GM11168 (cell line): Measurements from ENCODE around the gene ATRNL1.
"Not testable (repeated sequence)": the region's sequence is repeated elsewhere in the genome, so short reads cannot be mapped to it uniquely, and the experiment has no call there.

Experiments
- in situ Hi-C: fragments of 300-500 bp; cut with MboI; formaldehyde crosslinking; loops from one replicate; pipeline ENCODE4 v1.12.0; 2022; ENCODE audit warnings: low sequenced_read_pairs; ENCODE audit not compliant: unreplicated experiment

Gene ATRNL1

GRCh38 chr10:115398026-115398425, 304.9 kb downstream of the ATRNL1 start:
- in situ Hi-C loops = no loop called here

- in situ Hi-C loops = loop anchor here (25.0 kb wide), 1 partner anchor 265 kb away; no protein-coding TSS in a partner anchor
Measured at GRCh38 chr10:115402699-115403098, 309.5 kb downstream of the ATRNL1 start.

DNA sequence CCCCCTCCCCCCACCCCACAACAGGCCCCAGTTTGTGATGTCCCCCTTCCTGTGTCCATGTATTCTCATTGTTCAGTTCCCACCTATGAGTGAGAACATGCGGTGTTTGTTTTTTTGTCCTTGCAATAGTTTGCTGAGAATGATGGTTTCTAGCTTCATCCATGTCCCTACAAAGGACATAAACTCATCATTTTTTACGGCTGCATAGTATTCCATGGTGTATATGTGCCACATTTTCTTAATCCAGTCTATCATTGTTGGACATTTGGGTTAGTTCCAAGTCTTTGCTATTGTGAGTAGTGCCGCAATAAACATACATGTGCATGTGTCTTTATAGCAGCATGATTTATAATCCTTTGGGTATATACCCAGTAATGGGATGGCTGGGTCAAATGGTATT, 312.7 kb downstream of the ATRNL1 start:
- in situ Hi-C loops = loop anchor here (25.0 kb wide), 1 partner anchor 269 kb away; no protein-coding TSS in a partner anchor

DNA sequence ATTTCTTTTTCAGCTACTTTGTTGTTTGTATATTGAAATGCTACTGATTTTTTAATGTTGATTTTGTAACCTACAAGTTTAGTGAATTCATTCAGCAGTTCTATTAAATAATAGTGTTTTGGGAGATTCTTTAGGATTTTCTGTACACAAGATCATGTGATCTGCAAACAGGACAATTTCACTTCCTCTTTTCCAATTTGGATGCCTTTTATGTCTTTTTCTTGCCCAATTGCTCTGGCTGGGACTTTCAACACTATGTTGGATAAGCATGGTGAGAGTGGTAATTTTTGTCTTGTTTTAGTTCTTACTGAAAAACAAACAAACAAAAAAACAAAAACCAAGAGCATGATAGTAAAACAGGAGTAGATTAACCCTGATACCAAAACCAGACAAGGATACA, 316.2 kb downstream of the ATRNL1 start:
- in situ Hi-C loops = loop anchor here (25.0 kb wide), 1 partner anchor 272 kb away; no protein-coding TSS in a partner anchor

GRCh38 chr10:115417585-115418265, 324.6 kb downstream of the ATRNL1 start:
- in situ Hi-C loops = loop anchor here (25.0 kb wide), 1 partner anchor 280 kb away; no protein-coding TSS in a partner anchor

- in situ Hi-C loops = loop anchor here (25.0 kb wide), 1 partner anchor 285 kb away; no protein-coding TSS in a partner anchor
Measured at GRCh38 chr10:115422624-115423023, 329.5 kb downstream of the ATRNL1 start.

- in situ Hi-C loops = no loop called here
Measured at GRCh38 chr10:115427611-115428010, 334.4 kb downstream of the ATRNL1 start.

- in situ Hi-C loops = no loop called here
Measured at GRCh38 chr10:115432188-115432819, 339.1 kb downstream of the ATRNL1 start.

DNA sequence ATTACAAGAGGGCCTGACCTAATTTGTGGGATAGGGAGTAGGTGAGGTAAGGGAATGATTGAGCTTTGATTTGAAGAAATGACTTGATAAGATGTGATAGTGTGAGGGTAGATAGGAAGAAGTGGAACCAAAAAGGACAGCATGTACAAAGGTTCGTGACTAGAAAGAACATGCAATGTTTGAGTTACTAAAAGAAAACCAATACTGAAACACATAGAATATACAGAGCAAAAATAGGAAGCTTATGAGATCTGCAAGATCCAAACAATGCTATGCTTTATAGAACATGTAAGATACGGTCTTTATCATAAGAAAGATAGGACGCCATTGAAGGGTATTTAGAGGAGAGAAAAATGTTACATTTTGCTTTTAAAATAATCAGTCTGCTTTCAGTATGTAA, 343.8 kb downstream of the ATRNL1 start:
- in situ Hi-C loops = no loop called here

DNA sequence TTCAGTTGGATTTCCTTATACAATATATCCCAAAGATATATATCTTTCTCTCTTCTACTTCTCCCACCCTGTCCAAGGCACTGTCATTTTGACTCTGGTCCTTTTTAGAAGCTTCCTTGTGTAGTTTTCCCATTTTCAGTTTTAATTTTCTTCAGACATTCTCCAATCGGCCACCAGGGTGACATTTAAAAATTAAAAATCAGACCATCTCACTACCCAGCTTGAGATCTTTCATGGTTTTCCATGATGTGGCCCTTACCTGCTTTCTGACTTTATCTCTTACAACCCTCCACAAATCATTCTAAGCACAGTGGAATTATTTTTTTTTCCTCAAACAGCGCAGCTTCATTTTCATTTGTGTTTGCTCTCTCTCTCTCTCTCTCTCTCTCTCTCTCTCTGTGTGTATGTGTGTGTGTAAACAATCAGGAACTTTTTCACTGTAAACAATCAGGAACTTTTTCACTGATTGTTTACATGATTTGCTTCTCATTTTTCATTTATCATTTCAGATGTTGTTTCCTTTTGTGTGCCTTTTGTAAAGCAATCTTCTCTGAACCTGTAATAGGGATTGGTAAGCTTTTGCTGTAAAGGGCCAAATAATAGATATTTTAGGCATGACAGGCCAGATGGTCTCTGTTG, 348.9 kb downstream of the ATRNL1 start:
- in situ Hi-C loops = no loop called here

- in situ Hi-C loops = no loop called here
Measured at GRCh38 chr10:115456812-115457211, 363.6 kb downstream of the ATRNL1 start.

- in situ Hi-C loops = no loop called here
Measured at GRCh38 chr10:115483294-115483693, 390.1 kb downstream of the ATRNL1 start.

DNA sequence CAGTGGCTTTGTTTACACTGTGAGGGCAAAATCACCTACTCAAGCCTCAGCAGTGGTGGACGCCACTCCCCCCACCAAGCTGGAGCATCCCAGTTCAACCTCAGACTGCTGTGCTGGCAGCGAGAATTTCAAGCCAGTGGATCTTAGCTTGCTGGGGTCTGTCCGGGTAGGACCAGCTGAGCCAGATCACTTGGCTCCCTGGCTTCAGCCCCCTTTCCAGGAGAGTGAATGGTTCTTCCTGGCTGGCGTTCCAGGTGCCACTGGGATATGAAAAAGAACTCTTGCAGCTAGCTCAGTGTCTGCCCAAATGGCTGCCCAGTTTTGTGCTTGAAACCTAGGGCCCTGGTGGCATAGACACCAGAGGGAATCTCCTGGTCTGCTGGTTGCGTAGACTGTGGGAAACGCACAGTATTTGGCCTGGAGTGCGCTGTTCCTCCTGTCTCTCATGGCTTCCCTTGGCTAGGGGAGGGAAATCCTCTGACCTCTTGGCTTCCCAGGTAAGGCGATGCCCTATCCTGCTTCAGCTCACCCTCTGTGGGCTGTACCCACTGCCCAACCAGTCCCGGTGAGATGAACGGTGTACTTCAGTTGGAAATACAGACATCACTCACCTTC, 398.5 kb downstream of the ATRNL1 start:
- in situ Hi-C loops = no loop called here

DNA sequence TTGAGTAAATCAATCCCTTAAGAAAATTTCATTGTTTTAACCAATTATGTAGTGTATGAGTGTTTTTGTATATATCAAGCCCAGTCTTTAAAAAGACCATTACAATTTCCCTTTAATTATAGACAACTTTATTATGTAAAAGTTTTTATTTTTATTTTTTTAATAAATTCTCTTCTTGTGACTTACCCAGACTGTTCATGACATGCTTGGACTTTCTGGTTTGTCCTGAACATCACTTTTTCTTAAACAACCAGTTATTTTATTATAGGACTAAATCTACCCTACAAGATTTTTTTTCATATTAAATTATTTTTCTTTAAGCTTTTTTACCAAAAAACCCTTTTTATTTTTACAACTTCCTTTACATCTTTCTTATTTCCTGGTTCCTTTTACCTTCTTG, 410.4 kb downstream of the ATRNL1 start:
- in situ Hi-C loops = no loop called here

- in situ Hi-C loops = no loop called here
Measured at GRCh38 chr10:115514895-115515294, 421.7 kb downstream of the ATRNL1 start.

DNA sequence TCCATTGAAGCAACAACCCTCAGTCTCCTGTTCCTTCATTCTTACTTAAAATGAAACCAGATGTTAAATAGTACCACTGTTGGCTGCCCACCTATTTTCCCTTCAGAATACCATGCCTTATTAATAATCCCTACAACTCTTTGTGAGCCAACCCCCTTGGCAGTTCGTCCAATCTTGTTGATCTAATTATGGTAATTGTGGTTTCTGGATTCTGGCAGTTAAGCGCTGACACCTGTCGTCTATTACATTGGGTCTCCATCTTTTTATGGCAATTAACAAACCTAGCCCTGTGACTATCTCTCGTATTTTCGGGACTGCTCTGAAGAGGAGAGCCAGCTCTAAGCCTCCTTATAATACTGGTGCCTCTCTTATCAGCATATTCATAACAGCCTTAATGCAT, 432.0 kb downstream of the ATRNL1 start:
- in situ Hi-C loops = no loop called here

DNA sequence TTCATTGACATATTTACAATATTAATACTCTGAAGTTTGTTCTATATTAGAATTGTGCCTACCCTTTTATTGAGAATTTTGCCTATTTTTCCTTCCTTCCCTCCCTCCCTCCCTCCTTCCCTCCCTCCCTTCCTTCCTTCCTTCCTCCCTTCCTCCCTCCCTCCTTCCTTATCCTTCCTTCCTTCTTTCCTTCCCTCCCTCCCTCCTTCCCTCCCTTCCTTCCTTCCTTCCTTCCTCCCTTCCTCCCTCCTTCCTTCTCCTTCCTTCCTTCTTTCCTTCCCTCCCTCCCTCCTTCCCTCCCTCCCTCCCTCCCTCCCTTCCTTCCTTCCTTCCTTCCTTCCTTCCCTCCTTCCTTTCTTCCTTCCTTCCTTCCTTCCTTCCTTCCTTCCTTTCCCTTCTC, 434.5 kb downstream of the ATRNL1 start:
- in situ Hi-C loops = not testable (repeated sequence)

DNA sequence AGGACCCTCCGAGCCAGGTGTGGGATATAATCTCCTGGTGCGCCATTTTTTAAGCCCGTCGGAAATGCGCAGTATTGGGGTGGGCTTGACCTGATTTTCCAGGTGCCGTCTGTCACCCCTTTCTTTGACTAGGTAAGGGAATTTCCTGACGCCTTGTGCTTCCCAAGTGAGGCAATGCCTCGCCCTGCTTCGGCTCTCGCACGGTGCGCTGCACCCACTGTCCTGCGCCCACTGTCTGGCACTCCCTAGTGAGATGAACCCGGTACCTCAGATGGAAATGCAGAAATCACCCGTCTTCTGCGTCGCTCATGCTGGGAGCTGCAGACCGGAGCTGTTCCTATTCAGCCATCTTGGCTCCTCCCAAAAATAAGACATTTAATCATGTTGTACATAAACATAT, 443.2 kb downstream of the ATRNL1 start:
- in situ Hi-C loops = not testable (repeated sequence)

GRCh38 chr10:115539142-115539762, 446.1 kb downstream of the ATRNL1 start:
- in situ Hi-C loops = no loop called here

DNA sequence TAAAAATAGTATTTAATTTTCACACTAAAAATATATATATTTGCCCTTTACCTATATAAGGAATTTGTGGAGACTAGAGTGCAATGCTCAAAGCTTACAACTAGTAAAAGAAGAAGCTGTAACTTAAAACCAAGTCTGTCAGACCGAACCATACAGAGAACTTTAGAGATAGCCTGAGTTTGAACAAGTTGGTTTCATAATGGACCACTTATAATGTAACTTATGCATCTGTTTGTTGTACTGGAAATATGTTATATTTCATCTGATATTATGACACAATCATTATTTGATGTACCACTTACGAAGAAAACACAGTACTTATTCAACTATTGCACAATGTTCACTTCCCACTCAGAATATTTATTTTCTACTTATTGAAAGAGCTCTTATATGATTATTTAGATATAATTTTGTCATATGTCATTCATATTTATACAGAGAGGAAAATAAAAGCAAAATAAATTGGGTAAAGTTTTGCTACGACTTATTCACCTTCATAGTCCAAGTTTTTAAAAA, 462.8 kb downstream of the ATRNL1 start:
- in situ Hi-C loops = no loop called here
